ENCODE data around the gene SKOR1. TPM values are rescaled to one million over a fixed set of nuclear protein-coding genes. Genes with fewer than 3 reads are reported as not detected.

Gene SKOR1
- total RNA-seq, 1 donor from 2014 or later: not detected

GRCh38 chr15:67854358-67854757, 29.0 kb downstream of the SKOR1 start:
- Mint-ChIP-seq H3K9me3 (ENCODE audit: unreplicated experiment) (peaks cover 2% of the 10 kb centered on the region), H3K27ac (ENCODE audit: unreplicated experiment) (no peak overlapping the region), H3K27me3 (ENCODE audit: low read depth, unreplicated experiment) (no peaks in the 10 kb centered on the region), H3K36me3 (ENCODE audit: low read depth, unreplicated experiment) (no peaks in the 10 kb centered on the region), H3K4me1 (ENCODE audit: low read depth, unreplicated experiment) (peaks cover 6% of the 10 kb centered on the region), H3K4me3 (ENCODE audit: unreplicated experiment) (no peak overlapping the region)
- Histone ChIP-seq H3K36me3 (ENCODE audit: insufficient read depth, low read length) (no peaks in the 10 kb centered on the region), H3K79me2 (ENCODE audit: insufficient read depth, low read length) (no peaks in the 10 kb centered on the region), H3K4me2 (ENCODE audit: low read length) (no peak overlapping the region), H3K9ac (ENCODE audit: low read length) (no peak overlapping the region), H2AFZ (ENCODE audit: low read depth, low read length) (no peak overlapping the region), H4K20me1 (ENCODE audit: insufficient read depth, low read length) (no peaks in the 10 kb centered on the region), H3K27ac (ENCODE audit: low read depth, low read length) (no peak overlapping the region), H3K9me3 (ENCODE audit: insufficient read depth, low read depth, low read length) (no peaks in the 10 kb centered on the region), H3K27me3 (ENCODE audit: insufficient read depth, low read length) (peaks cover 2% of the 10 kb centered on the region), H3K4me3 (ENCODE audit: insufficient read depth, low read depth, low read length) (no peak overlapping the region), H3K4me1 (ENCODE audit: insufficient read depth, low read length) (no peaks in the 10 kb centered on the region)
- TF ChIP-seq CTCF (IDR thresholded peaks at IDR 0.05; ENCODE audit: insufficient read depth, low read depth, low read length): no peak
- TF ChIP-seq EZH2 (IDR thresholded peaks at IDR 0.05; ENCODE audit: insufficient read depth, low read length): no peak
- FAIRE-seq (no peak), DNase-seq (ENCODE audit: low read depth) (no peak)

- peaks cover 3% of the 10 kb centered on the region for H3K27me3 Mint-ChIP-seq (ENCODE audit: low read depth, unreplicated experiment)
- H3K9ac ChIP-seq (ENCODE audit: low read length): no peak overlapping the region
- H3K79me2 ChIP-seq (ENCODE audit: insufficient read depth, low read length): no peaks in the 10 kb centered on the region
- H3K9me3 Mint-ChIP-seq (ENCODE audit: unreplicated experiment): no peaks in the 10 kb centered on the region
- DNase-seq (ENCODE audit: low read depth) (no peak), FAIRE-seq (no peak)
- H3K4me3 Mint-ChIP-seq (ENCODE audit: unreplicated experiment): no peak overlapping the region
- H3K9me3 ChIP-seq (ENCODE audit: insufficient read depth, low read depth, low read length): no peaks in the 10 kb centered on the region
- H2AFZ ChIP-seq (ENCODE audit: low read depth, low read length): no peak overlapping the region
- H3K36me3 Mint-ChIP-seq (ENCODE audit: low read depth, unreplicated experiment): no peaks in the 10 kb centered on the region
- H3K4me1 Mint-ChIP-seq (ENCODE audit: low read depth, unreplicated experiment): peaks cover 6% of the 10 kb centered on the region
- H4K20me1 ChIP-seq (ENCODE audit: insufficient read depth, low read length): no peaks in the 10 kb centered on the region
- TF ChIP-seq CTCF (IDR thresholded peaks at IDR 0.05; ENCODE audit: insufficient read depth, low read depth, low read length) (no peak), EZH2 (IDR thresholded peaks at IDR 0.05; ENCODE audit: insufficient read depth, low read length) (no peak)
- no peak overlapping the region for H3K27ac ChIP-seq (ENCODE audit: low read depth, low read length)
- H3K36me3 ChIP-seq (ENCODE audit: insufficient read depth, low read length): no peaks in the 10 kb centered on the region
- no peak overlapping the region for H3K27ac Mint-ChIP-seq (ENCODE audit: unreplicated experiment)
- H3K4me2 ChIP-seq (ENCODE audit: low read length): no peak overlapping the region
- peaks cover 2% of the 10 kb centered on the region for H3K27me3 ChIP-seq (ENCODE audit: insufficient read depth, low read length)
- no peaks in the 10 kb centered on the region for H3K4me1 ChIP-seq (ENCODE audit: insufficient read depth, low read length)
- no peak overlapping the region for H3K4me3 ChIP-seq (ENCODE audit: insufficient read depth, low read depth, low read length)
These were observed 30.5 kb downstream of the SKOR1 start for GRCh38 chr15:67855842-67856241.

- no peak overlapping the region for H3K4me3 ChIP-seq (ENCODE audit: insufficient read depth, low read depth, low read length)
- H3K4me2 ChIP-seq (ENCODE audit: low read length): no peak overlapping the region
- H2AFZ ChIP-seq (ENCODE audit: low read depth, low read length): no peak overlapping the region
- Mint-ChIP-seq H3K9me3 (ENCODE audit: unreplicated experiment) (no peaks in the 10 kb centered on the region), H3K4me3 (ENCODE audit: unreplicated experiment) (no peak overlapping the region), H3K27ac (ENCODE audit: unreplicated experiment) (no peak overlapping the region), H3K27me3 (ENCODE audit: low read depth, unreplicated experiment) (peaks cover 6% of the 10 kb centered on the region), H3K36me3 (ENCODE audit: low read depth, unreplicated experiment) (no peaks in the 10 kb centered on the region), H3K4me1 (ENCODE audit: low read depth, unreplicated experiment) (peaks cover 9% of the 10 kb centered on the region)
- FAIRE-seq (no peak), DNase-seq (ENCODE audit: low read depth) (no peak)
- H3K27me3 ChIP-seq (ENCODE audit: insufficient read depth, low read length): peaks cover 2% of the 10 kb centered on the region
- H3K9ac ChIP-seq (ENCODE audit: low read length): no peak overlapping the region
- H3K79me2 ChIP-seq (ENCODE audit: insufficient read depth, low read length): no peaks in the 10 kb centered on the region
- TF ChIP-seq EZH2 (IDR thresholded peaks at IDR 0.05; ENCODE audit: insufficient read depth, low read length) (no peak), CTCF (IDR thresholded peaks at IDR 0.05; ENCODE audit: insufficient read depth, low read depth, low read length) (no peak)
- H3K4me1 ChIP-seq (ENCODE audit: insufficient read depth, low read length): no peaks in the 10 kb centered on the region
- H3K36me3 ChIP-seq (ENCODE audit: insufficient read depth, low read length): no peaks in the 10 kb centered on the region
- H3K27ac ChIP-seq (ENCODE audit: low read depth, low read length): no peak overlapping the region
- no peaks in the 10 kb centered on the region for H3K9me3 ChIP-seq (ENCODE audit: insufficient read depth, low read depth, low read length)
- no peaks in the 10 kb centered on the region for H4K20me1 ChIP-seq (ENCODE audit: insufficient read depth, low read length)
These were observed 31.9 kb downstream of the SKOR1 start for GRCh38 chr15:67857220-67857619.
